ENCODE measurements around the gene NR4A3.

DNA sequence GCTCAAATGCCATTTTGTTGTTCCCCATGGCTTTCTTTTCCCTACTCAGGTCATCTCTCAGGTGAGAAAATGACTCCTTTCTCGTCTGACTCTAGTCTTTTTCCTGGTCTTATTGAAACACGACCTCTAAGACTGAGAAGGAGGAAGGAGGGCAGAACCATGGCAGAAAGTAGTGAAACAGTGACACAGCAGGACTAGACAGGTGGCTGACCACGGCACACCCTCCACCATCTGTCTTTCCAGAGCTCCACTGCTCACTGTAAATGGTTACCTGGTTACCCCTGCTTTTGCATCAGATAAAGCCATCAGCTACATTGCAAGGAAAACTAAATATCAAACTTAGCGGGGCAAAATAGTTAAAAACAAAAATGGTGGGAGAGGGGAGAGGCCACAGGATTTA lies 30.9 kb downstream of the NR4A3 start:
- no peak for TF ChIP-seq POLR2A (IDR thresholded peaks at IDR 0.05; ENCODE audit: low read depth, low read length)
- no peak for TF ChIP-seq POLR2AphosphoS5 (IDR thresholded peaks at IDR 0.05; ENCODE audit: low read depth, low read length)
- no peak for TF ChIP-seq TAF1 (IDR thresholded peaks at IDR 0.05; ENCODE audit: low read depth, low read length)

Measured in GM12891 (cell line).